HG03280 (cell line): ENCODE measurements around the gene DERL3.

Experiments used
- ATAC-seq: cut with Tn5 transposase; IDR thresholded peaks from one replicate; pipeline ENCODE4 v1.9.1; 2021; ENCODE audit warnings: mild to moderate bottlenecking, moderate library complexity; ENCODE audit not compliant: unreplicated experiment

The DERL3 gene

GRCh38 chr22:23833017-23833751 lies 5.6 kb downstream of the DERL3 start:
- ATAC-seq, result no peak

GRCh38 chr22:23832226-23833016 lies 6.4 kb downstream of the DERL3 start:
- no peak for ATAC-seq

DNA sequence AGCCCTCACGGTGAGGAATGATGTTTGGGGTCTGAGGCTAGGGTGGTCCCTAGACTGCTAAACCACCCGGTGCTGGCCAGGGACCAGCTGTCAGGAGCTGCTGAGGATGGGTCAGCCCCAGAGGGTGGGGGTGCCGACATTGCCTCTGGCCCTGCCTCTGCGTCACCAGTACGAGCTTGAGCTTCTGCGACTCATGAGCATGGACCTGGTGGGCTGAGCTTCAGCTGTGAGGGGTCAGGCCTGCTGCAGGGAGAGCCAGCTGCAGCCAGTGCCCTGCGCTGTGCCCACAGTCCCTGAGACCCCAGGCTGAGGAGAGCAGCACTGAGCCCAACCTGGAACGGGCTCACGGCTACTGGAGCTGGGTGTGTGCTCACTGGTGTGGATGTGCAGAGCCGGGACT lies 7.0 kb downstream of the DERL3 start:
- no peak for ATAC-seq

GRCh38 chr22:23831261-23831660 lies 7.5 kb downstream of the DERL3 start:
- ATAC-seq, result no peak

DNA sequence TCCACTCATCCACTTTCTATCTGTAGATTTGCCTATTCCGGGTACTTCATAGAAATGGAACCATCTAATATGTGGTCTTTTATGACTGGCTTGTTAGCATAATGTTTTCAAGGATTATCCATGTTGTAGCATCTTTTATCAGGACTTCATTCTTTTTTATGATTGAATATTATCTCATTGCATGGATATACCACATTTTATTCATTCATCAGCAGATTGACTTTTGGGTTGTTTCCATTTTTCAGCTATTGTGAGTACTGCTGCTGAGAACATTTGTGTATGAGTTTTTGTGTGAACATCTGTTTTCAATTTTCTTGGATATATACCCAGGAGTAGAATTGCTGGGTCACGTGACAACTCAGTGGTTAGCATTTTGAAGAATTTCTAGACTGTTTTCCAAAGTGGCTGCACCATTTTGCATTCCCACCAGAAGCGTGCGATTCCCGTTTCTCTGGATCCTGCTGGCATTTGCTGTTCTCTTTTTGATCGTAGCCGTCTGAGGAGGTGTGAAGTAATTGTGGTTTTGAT lies 8.9 kb downstream of the DERL3 start:
- ATAC-seq, result no peak

DNA sequence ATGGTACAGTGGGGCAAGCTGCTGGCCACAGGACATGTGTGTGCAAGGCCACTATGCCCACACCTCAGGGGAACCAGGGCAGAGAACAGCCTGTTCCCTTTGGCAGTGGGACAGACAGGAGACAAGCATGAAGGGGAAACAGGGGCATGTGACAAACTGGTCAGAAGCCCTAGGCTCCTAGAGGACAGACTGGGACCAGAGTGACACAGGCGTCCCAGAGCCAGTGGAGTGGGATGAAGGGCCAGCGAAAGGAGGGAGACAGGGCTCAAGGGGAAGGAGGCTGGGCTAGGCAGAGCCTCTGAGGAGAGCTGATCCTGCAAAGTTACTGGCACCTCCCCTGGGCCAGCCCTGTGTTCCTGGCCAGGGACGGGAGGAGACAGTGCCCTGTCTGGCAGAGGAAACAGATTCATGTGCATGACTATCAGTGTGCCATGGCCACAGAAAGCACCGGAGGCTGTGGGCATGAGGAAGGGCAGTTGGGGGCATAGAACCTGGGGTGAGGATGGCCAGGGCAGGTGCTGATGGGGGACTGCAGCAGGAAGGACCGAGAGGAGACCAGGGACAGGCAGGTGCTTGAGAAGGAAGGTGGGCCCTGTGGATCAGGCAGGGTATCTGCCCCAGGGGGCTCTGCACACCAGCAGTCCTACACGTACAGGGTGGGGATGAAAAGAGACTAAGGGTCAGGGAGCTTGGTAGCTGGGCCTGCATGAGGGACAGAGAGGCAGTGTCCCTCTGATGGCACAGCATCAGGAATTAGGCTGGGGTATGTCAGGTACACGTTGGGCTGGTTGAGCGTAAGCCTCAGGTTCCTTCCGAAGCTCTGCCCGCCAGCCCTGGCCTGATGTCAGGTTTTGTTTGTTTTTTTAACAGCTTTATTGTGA lies 9.8 kb downstream of the DERL3 start:
- ATAC-seq, result no peak

GRCh38 chr22:23827351-23827995 lies 11.3 kb downstream of the DERL3 start:
- no peak for ATAC-seq

DNA sequence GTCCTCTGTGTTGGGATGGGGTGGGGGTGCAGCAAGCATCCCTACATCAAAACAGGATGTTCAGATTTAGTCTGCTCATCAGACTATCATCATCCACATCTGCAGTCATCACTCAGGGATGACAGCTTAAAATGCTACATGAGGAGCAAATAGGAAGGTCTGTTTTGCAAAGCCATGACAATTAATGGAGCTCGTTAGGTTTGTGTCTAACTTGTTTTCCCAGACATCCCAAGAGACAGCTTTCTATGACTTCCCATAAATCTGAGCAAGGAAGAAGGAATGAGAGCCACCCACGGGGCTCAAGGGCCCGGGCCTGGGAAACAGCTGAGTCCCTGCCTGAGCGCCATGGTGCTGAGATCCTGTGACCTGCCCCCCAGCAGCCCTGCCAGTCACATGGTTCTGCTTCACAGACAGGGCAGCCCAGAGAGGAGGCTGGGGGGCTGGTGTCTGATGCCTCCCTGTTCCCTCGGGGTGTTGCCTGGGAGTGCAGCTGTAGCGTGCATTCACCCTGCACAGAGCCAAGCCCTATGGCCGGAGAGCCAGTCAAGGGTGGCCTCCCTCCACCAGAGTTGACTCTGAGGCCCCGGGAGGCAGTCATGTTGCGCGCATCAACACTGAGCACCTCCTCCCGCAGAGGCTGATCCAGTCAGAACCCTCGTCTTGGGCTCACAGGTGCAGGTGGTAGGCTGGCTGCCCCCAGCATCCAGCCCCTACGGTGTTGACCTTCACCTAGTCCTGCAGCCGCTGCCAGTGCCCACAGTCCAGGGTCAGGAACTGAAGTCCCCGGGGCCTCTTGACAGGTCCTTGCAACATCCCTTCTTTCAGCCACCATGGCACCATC lies 12.1 kb downstream of the DERL3 start:
- ATAC-seq, result no peak

DNA sequence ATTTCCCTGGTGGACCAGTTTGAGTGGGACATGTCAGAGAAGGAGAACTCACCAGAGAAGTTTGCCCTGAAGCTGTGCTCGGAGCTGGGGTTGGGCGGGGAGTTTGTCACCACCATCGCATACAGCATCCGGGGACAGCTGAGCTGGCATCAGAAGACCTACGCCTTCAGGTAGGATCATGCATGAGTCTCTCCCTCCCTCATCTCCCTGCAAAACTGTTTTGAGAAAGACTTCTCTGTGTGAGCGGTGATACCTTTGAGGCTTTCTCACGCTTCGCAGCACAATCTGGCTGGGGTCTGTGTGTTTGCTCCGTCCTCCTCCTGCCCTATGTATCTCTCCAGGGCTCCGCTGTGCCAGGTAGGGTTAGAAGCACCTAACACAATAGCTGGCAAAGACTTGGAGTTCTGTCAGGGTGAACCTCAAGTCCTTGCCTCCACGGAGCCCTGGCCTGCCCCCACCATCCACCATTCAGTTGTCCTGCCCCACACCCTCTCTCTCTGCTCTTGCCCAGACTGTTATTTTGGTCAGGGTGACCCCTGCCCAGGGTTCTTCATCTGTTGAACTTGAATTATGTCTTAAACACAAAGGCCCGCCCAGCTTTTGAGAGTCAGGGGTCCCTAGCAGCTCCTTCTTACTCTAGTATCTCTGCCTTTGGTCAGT lies 13.4 kb downstream of the DERL3 start:
- ATAC-seq, result no peak

- ATAC-seq, result no peak
These were observed 14.1 kb downstream of the DERL3 start for GRCh38 chr22:23824476-23825245.

- no peak for ATAC-seq
These were observed 15.4 kb downstream of the DERL3 start for GRCh38 chr22:23823331-23823791.

GRCh38 chr22:23822101-23822671 lies 16.6 kb downstream of the DERL3 start:
- no peak for ATAC-seq

GRCh38 chr22:23820748-23821211 lies 18.0 kb downstream of the DERL3 start:
- no peak for ATAC-seq

DNA sequence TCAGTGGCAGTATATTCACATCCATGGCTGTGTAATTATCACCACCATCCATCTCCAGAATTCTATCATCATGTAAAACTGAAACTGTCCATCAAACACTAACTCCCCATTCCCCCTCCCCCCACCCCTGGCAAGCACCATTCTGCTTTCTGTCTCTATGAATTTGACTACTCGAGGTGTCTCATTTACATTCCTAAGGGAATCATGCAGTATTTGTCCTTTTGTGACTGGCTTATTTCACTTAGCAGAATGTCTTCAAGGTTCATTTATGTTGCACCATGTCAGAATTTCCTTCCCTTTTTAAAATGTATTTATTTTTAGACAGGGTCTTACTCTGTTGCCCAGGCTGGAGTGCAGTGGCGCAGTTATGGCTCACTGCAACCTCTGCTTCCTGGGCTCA lies 20.3 kb downstream of the DERL3 start:
- no peak for ATAC-seq

GRCh38 chr22:23817146-23817545 lies 21.7 kb downstream of the DERL3 start:
- no peak for ATAC-seq

- no peak for ATAC-seq
These were observed 22.4 kb downstream of the DERL3 start for GRCh38 chr22:23816156-23816976.

DNA sequence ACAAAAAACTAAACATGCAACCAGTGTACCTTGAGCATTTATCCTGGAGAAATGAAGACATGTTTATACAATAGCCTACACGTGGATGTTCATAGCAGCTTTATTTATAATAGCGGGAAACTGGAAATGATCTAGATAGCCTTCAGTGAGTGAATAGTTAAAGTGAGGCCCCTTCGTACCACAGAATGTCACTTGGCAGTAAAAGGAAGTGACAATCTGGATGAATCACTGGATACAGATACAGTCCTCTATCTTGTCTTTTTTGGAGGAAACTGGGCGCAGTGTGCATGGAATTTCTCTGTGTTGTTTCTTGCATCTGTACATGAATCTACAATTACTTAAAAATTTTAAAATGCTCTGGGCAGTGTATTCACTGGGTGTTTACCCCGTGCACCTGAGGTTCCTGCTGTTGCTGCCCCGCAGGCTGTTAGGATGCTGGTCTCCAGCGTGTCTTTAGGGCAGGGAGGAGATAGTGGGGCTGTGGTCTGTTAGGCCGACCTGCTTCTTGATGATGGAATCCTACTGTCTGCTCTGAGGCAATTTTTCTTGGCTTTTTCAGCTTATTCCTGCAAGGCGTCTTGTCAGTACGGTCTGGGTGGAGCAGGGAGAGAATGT lies 23.2 kb downstream of the DERL3 start:
- no peak for ATAC-seq
